HG03196 (cell line): ENCODE data around the gene FCHSD1.
A peak's percentile ranks its signal among the peaks of the same experiment; 100 is the strongest.

ENCODE experiments used
- ATAC-seq: cut with Tn5 transposase; IDR thresholded peaks from one replicate; pipeline ENCODE4 v1.9.1; 2021; ENCODE audit not compliant: unreplicated experiment

FCHSD1 gene

DNA sequence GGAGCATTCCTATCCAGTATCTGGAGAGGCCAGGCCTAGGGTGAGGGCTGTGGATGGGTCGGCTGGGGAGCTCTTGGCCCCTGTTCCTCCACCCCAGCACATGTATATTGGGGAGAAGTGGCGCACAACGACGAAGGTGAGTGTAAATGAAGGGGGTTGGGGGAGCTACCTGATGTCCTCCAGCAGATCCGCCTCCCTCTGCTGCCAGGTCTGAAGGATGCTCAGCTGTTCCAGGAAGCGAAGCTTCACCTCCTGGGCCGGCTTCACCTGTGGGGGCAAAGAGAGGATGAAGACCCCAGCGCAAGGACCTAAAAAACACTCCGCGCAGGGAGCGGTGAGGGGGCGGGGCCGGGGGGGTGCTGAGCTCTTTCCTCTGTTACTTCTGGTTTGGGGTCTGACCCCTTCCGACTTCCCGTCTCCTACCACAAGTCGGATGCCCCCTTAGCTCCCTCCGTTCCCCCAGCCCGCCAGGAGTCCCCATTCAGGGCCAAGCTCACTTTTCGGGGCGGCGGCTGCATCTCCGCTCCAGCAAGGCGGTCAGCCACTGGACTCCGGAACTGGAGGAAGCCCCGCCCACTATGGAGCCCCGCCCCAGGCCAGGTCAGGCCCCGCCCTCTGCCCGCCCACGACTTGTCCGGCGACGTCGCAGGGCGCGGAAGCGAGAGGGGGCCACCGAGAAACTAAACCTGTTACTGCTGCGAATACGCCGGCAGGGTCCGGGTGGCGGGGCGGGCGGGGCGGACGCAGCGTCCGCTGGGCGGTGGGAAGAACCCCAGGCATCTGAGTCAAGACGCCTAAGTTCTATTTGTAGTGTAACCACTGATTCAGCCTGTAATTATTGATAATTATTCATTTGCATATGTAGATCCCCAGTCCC lies at the start of gene FCHSD1:
Gene FCHSD1 (minus strand): TSS at position 568 of the 877 bp plus-strand sequence. CDS start 50 bp downstream, at position 518.
- peak; percentile 89 for ATAC-seq

DNA sequence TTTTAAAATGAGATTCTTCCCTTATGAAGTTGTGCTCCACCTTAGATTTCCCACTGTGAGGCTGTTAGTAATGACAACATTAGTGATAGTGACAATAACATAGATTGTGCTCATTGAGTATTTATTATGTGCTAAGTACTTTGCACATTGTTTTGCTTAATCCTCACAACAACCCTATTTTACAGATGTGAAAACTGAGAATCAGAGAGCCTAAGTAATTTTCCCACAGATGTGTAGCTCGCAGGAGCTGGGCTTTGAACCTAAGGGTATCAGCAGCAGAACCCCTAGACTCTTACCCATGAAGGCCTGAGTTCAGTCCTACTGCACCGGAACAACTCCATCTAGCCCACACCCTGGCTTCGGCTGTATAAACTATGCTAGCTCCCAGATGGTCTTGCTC lies 46.4 kb upstream of the FCHSD1 start:
- no peak for ATAC-seq

DNA sequence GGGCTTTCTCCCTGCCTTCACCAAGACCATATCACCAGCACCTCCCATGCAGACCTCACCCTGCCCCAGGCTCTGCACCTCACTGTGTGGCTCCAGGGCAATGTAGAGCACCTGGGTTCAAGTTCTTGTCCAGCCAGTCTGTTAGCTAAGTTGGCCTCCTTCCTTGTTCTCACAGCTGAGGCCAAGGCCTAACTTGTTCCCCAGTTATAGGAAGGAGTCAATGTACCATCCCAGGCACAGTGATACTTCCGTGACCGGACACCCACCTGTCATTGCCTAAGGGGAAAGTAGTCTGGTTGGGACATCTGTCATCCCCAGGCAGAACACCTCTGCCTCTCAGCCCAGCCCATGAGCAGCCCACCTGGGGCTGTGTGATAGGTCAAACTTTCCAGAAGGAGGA lies 45.2 kb upstream of the FCHSD1 start:
- ATAC-seq, result no peak

DNA sequence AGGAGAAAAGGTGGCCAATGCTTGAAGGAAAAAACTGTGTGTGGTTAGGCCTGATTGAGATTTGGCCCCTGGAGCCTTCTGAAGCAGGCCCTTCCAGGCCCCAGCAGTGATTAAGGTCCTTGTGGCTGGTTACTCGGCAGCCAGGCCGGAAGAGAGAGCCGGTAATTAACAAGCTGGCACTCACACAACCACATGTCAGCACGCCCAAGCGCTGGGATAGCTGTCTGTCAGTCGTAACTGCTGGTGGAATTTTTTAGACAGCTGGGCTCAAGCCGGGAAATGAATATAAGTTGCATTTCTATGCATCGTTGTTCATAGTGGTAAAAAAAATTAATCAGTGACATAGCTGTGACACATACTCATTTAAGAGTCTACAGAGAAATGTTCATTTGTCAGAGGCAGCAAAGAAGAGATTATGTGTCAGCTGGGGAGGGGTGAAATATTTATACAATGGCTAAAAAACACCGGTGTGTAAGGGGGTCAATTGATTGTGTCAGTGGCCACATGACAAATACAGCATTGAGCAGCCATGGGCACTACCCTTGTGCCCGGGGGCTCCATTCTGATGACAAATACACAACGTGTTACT lies 44.5 kb upstream of the FCHSD1 start:
- no peak for ATAC-seq

DNA sequence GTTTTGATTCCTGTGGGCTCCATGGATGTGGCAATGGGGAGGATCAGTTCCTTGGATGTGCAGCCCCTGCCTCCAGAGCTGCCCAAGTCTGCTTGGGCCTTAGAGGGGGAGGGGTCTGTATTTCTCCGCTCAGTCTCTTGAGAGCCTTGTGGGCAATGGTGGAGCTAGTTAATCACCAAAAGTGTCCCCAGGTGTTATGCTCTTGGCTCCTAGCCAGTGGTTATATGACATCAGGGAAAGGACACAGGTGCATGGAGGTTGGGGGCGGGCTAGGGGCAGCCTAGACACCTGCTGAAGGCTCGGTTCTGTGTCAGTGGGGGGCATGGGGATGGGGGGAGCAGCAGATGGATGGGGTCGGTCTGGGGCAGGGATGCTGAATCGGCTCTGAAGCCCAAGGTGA lies 43.3 kb upstream of the FCHSD1 start:
- ATAC-seq, result no peak

DNA sequence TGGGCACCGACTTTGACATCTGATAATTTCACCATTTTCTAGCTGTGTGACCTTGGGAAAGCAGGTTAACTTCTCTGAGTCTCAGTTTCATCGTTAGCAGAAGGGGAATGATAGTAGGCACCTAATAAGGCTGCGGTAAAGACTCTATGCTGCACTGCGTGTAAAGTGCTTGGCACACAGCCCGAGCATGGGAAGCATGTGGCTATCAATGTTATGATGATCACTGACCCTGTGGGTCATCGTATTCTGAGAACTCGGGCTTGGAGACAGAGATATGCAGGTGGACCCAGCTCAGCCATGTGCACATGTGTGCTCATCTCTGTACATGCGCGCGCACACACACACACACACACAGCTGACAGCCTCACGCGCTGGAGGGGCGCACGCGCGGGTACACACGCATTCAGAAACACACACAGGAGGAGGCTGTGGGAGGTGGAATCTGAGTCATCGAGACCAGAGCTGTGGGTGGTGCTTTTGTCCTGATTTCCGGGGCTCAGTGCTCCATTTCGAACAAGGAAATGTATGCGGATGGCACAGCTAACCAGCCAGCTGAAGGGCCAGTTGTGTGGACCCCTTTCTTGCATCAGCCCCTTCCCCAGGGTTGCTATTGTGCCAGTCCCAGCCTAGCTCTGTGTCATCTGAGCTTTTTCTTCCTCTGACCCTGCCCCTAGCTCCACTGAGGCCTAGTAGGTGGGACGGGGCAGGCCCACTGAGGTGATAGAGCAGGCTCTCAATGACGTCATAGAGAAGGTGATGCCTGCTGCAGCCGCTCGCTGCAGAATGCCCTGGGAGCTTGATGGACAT lies 41.9 kb upstream of the FCHSD1 start:
- ATAC-seq, result no peak

DNA sequence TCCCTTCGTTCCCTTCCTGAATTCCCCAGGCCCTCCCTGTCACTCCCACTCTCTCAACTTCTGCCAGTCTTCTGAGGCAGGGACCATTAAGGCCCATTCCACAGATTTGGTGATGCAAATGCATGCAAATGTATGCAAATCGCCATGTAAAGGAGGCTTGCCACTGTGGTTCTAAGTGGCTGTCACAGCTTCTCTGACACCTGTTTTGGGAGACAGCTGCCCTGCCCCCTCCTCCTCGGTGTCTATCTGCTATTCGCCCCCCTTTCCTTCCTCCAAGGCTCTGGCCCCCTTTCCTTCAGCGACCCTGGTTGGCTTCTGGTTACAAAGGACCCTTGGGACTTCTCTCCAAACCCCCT lies 41.3 kb upstream of the FCHSD1 start:
- ATAC-seq, result no peak

DNA sequence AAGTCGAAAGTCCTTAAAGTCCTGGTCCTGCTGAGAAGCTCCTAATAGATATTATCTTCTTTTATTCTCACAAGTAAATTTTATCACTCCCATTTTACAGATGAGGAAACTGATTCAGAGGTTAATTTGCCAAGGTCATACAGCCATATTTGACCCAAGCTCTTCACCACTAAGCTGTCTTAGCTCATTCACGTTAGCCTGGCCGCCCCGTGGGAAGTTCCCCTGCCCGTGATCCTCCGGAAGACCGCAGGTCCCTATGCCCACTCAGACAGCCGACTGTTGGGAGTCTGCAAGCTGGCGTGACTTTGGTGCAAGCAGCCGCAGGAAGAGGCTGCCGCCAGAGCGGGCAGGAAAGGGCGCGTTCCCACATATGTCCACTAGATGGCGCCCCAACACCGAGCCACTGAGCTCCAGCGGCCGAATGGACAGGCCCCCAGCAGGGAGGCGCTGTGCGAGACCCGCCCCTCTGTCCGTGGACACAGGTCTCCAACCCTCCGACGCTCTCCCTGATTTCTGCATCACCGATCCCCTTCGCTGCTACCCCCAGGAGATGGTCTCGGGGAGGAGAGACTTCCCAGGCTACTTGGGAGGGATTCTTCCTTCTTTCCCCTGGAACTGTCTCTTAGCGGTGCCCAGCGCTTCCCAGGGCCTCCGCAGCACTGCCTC lies 40.8 kb upstream of the FCHSD1 start:
- ATAC-seq, result peak; percentile 89

DNA sequence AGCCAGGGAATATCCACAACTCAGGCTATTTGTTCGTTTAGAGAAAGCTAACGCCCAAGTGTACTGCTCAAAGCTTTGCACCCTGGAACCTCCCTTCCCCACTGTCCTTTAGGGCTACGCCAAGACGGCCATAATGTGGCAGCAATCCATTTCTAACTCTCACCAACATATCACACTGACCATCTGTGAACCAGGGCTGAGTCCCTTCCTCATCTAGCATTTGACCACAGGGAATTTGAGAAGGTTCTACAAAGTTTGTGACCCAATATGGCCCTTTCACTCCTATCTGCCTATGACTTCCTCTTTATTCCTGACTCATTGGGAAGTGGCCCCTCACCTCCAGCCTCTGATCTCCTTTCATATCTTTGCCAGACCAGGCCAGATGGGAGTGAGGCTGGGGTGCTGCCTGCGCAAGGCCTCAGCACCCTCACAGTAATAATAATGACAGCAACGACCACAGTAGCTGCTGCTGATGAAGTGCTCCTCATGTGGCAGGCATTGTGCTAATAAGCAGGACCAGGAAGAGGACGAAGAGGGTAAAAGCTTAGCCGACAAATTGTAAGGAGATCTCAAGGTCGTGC lies 40.2 kb upstream of the FCHSD1 start:
- no peak for ATAC-seq

DNA sequence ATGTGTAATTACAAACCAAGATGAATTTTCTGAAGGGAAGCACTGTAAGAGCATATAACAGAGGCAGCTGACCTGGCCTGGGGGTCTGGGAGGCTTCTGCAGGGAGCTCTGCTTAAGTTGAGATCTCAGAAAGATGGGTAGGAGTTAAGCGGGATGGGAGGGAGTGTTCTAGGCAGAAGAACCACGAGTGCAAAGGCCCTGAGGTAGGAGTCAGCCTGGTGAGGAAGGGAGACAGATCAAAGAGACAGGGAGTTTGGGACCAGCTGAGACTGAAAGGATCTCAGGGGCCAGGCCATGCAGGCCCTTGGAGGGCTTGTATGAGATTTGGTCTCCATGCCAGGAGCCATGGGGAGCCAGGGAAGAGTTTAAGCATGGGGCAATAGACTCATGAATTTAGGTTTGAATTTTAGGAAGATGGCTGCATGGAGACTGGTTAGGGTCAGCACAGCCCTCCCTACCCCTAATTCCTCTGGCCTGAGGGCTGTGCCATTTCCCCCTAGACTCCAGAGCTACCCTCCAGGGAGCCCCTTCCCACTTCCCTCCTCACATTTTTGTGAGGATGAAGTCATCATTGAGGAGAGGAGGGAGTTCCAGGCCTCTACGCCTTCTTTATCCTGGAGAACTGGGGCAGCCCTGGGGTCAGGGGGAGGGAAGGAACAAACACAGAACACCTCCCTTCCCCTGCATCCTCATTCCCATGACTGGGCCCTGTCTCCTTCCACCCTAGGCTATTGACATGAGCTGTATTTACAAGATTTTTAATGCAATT lies 35.6 kb upstream of the FCHSD1 start:
- no peak for ATAC-seq

DNA sequence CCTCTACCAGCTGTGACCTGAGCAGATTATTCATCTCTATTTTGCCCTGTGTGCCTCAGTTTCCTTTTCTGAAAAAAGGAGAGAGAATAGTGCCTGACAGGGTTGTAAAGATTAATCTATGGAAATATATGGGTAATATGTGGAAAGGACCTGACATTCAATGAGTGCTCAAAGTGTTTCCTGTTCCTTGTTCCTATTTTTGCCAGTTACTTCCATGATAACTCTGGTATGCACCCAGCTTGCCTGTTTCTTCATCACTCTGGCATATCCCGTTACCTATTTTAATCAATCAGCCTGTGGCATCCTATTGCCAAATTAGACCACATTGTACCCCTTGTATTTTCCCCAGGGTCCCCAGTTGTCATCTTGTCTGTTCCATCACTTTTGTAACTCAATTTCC lies 34.4 kb upstream of the FCHSD1 start:
- ATAC-seq, result no peak

DNA sequence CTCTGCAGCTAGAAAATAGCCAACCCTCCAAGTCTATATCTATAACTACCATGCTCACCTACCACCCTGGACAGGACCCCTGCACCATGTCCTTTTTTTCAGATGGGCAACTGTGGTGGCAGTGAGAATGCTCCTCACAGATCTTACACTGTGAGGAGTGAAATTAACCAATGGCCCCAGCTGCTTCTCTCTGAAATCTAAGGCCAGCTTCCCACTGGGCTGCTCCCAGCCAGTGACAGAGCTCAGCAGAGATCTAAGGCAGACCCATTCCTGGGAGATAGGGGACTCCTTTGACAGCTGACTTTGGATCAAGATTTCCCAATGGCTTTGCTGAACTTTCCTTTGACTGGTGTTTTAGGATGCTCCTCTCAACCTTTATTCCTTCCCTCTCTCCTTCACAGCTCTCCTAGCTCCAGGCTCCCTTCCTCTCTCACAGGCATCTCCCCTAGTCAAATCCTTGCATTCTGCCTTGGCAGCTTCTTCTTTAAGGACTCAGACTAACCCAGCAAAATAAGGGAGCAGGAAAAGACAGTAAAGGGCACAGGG lies 32.5 kb upstream of the FCHSD1 start:
- ATAC-seq, result no peak

DNA sequence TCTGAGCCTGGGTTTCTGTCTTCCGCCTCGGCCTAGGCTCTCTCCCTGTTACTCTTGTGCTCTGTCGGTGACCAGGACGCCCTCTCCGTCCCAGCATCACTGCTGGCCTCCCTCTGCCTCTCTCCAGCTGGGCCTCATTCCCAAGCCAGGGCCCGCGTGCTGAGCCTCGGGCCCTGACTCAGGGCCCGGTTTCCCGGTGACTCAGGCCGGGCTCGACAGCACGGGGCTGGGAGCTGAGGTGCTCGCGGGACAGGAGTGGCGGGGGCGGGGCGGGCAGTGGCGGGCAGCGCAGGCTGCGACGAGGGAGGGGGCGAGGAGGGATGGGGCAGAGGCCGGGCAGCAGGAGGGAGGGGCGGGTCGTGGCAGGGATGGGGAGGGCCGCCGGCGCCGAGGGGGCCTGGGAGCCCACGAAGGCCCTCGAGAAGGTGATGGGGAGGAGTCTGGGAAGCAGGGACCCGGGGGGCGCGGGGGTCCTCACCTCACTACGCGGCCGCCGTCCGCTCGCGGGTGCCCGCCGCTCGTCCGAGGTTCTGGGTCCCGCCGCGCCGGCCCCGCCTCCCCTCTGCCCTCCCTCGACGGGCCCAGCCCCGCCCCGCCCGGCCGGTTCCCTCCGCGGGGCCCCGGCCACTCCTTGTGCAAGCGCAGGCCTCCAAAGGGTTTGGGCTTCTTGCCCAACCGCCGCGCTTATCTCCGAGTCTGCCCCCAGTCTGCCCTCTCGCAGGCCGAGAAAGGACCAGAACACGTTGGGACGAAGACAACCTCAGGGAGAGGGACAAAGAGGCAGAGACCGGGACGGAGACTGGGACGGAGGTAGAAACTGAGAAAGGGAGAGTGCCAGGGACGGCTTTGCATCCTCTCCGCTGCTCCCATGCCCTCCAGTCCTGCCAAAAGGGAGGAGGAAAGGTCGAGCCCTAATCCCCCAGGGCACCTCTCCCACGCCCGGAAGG lies 30.8 kb upstream of the FCHSD1 start, which contains the start of gene ARAP3:
Gene ARAP3 (minus strand): TSS at position 536 of the 947 bp plus-strand sequence. CDS start 1,744 bp downstream, outside the sequence.
- no peak for ATAC-seq

DNA sequence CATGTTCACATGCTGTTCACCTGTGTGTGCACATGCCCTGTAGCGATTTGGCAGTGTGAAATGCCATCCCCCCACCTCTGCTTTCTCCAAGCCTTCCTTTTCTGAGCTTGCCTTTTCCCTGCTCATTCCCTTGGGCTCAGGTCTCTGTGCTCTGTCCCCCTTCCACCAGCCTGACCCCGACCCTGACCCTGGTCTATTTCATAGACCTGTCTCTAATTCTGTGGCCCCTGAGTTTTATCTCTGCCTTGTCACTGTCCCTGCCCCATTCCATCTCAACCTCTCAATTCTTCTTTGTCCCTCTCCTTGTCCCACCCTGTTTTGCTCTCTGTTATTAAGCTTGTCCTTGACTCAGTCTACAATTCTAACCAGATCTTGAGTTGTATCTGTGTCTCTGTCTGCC lies 30.1 kb upstream of the FCHSD1 start:
- ATAC-seq, result no peak

DNA sequence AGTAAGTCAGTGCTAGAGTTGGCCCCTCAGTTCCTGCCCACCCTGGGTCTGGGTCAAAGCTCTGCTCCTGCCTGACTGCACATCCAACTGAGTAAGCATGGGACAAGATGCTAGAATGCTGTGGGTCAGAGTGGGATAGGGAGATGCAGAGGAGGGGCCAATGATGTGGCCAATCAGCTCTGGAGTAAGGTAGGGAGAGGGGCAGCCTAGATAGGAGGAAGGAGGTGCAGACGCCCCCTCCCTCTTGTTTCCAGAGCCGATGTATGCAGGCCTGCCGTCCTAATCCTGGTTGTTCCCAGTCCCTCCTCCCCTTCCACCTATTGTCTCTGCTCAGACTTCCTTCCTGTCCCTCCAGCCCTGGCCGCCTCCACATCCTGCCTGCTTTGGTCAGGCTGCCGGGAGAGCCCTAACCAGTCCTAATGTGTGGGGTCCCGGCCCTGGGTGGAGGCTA lies 29.6 kb upstream of the FCHSD1 start:
- ATAC-seq, result no peak

DNA sequence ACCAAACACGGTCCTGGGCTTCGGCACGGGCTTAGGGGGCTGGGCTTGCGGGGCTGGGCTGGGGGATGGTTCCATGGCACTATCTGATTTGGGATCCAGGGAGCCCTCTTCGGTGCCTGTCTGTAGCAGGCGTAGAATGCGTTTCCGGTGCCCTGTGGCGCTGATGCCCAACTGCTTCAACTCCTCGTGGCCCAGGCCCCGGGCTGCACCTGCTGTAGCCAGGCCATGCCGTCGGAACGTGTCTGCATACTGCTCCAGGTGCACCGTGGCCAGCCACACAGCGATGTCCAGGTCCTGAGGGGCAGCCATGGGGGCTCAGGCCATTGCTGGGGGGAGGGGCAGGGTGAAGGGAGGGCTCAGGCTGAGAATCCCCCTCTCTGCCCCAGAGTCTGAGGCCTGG lies 29.0 kb upstream of the FCHSD1 start:
- ATAC-seq, result no peak

DNA sequence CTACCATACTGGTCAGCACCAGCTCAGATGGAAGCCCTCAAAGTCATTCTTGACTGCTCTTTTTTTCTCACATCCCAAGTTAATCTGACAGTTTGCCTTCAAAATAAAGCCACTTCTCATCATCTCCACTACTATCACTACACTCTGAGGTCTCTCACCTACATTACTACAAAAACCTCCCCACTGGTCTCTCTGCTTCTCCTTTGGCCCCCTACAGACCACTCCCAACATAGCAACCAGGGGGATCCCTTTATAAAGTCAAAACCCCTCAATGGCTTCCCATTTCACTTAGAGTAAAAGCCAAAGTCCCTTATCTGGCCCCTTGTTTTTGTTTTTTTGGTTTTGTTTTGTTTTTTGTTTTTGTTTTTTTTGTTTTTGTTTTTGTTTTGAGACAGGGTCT lies 26.2 kb upstream of the FCHSD1 start:
- ATAC-seq, result no peak

DNA sequence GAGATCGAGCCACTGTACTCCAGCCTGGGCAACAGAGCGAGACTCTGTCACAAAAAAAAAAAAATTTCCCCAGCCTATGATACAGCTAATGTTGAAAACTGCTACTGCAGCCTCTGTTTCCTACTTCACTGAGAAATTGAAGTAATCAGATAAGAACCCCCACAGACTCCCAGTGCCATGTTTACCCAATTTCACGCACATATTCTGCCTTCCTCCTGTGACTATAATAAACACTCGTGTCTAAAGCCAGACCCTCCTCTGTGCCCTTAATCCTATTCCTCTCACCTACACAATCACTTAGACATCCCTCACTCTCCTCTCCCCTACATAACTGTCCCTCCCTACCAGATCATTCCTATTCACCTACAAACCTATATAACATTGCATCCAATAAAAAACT lies 24.5 kb upstream of the FCHSD1 start:
- no peak for ATAC-seq

DNA sequence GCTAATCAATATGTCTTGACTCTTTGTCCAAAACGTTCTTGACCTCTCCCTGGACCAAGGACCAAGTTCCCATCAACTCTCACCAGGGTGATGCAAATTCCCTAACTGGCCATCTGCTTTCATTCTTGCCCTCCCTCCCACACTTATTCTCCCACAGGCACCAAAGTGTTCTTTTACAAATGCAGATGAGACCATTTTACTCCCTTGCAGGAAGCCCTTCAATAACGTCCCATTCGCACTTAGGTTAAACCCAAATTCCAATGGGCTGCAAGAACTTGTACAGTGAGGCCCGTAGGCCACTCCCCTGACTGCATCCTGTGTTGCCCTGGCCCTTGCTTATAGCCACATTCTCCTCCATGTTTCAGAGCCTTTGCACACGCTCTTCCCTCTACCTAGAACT lies 23.5 kb upstream of the FCHSD1 start:
- no peak for ATAC-seq
